Inflammatory macrophage (primary cell): ENCODE results near the gene MBOAT2.

Experiments used
- DNase-seq, 2 donors: peaks; one replicate each; pipeline ENCODE4 v3.0.0-alpha.2; 2020 to 2022

The MBOAT2 gene

DNA sequence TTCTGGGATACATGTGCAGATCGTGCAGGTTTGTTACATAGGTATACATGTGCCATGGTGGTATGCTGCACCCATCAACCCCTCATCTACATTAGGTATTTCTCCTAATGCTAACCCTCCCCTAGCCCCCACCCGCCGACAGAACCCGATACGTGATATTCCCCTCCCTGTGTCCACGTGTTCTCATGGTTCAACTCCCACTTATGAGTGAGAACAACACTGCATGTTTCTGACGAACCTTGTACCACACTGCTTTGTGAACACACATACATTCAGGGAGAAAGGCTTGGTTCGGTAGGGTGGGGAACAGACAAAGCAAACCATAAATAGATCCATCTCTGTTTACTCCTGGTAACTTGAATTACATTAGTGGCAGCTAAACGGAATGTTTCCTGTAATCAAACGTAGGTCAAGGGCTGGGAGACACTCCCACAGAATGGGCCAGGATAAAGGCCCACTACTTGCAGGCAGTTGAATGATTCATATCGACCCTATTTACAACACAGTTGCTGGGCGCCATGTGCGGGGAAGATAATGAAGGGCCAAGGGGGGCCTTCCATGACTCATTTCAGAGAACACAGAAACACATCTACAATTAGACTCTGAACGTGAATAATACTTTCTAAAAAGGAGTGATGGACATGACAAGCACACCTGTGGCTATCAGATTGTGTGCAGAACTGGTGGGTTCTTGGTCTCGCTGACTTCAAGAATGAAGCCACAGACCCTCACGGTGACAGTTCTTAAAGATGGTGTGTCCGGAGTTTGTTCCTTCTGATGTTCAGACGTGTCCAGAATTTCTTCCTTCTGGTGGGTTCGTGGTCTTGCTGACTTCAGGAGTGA lies 109.3 kb downstream of the MBOAT2 start:
- no peak for DNase-seq

DNA sequence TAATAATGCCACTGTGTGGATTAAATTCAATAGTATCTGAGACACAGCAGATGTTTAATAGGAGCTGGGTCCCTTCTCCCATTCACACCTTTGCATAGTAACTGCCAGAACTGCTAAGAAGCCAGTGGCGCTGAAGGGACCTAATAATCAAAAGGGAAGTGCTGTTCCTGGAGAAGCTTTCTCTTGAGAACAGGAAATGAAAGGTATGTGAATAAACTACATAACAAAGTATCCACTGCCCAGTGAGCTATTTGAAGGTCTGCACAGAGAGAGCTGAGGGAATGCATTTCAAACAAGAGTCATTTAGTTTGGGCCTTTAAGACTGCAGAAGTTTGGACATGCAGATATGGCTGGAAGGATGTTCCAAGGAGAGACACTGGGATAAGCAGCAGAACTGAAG lies 110.0 kb downstream of the MBOAT2 start:
- DNase-seq, result no peak

GRCh38 chr2:8892111-8892510 lies 111.4 kb downstream of the MBOAT2 start:
- no peak for DNase-seq

DNA sequence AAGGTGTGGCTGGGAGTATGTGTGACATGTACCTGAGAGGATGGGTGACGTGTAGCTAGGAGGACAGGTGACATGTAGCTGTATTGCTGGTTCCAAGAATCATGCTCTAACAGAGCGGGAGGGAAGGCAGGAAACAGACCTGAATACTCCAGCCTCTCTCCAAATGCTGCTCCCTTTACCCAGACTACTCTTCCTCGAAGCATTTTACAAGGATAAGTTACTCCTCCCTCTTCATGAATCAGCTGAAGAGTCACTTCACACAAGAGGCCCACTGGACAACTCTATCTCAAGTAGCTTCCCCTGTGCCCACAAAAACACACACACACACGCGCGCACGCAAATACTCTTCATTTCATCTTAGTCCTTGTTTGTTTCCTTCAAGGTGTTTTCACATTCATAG lies 113.5 kb downstream of the MBOAT2 start:
- no peak for DNase-seq

DNA sequence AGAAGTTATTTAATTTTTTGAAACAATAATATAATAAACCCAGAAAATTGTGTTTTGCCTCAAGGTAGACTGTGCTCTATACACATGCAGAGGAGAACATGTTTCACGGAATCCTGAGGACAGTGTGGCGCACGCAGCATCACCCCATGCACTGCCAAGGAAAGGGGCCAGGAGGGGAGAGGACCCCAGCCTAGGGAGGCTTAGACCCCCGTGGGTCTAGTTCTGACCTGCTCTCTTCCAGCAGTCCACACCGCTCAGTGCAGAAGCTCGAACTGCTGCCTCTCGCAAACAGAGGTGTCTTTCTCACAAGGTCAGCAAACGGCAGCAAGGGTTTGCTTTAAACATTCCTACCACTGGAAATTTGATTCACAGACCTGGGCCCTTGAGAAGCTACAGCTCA lies 114.5 kb downstream of the MBOAT2 start:
- DNase-seq, result no peak

- no peak for DNase-seq
These were observed 116.6 kb downstream of the MBOAT2 start for GRCh38 chr2:8886876-8887275.

- no peak for DNase-seq
These were observed 117.3 kb downstream of the MBOAT2 start for GRCh38 chr2:8886202-8886518.

DNA sequence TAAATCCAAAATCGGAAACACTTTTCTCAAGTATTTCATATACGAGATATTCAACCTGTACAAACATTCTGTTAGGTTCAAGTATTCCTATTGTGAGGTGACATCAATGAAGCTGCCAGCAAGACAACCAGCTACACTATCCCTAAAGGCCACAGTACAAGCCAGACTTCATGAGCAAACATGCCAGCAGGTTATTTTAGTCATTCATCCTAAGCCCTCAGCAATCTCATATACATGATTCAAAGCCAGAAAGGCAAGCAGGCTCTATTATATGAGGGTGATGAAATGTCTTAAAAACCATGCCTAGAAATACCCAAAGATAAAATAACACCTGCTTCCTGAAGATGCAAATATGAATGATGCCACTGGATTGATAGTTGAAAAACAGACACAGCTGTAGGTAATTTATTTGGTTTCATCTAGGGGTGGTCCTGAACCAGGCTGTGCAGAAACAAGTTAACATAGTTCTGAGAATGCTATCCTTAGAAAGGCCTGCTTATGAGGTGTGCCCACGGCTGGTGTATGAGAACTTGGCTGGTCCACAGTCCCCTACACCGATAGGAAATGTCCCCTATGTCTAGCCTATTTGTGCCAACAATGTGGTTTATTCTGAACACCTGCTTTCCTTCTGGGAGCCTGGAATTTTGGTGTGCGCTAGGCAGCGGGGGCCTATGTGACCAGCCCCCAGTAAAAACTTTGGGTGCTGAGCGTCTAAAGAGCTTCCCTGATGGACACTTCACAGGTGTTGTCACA lies 117.9 kb downstream of the MBOAT2 start:
- DNase-seq, result no peak

DNA sequence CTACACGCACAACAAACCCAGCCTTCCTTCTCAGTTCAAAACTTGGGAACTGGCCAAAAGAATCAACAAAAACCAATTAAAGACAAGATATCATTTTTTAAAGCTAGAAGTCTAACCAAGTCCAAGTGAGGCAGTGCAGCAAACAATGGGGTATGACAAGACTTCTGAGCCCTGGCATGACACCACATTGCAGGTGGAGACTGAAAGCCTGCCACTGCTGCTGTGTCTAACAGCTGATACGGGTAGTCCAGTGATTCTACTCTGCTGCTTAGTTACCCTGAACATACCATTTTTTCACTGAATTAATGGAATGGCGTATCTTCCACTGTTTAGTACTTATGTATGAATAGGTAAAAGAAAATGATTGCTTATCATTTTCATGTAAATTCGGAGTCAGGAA lies 118.7 kb downstream of the MBOAT2 start:
- DNase-seq, result no peak

DNA sequence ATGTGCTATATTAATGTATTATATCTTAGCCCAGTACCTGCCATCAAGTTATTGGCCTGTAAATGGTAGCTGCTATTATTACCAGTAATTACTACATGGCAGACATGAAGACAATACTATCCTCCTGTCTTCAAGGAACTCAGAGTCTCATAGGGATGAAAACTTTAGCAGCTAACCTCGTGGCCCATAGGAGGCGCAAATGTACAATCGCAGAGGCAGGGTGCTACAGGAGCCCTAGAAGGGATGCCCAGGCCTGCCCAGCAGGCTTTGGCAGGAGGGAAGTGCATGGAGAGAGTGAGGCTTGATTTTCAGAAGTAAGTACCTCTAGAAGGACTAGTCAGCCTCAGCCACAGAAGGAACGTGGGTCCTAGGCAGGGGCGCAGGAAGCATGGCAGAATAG lies 121.4 kb downstream of the MBOAT2 start:
- DNase-seq, result peak; percentile 41 to 54

DNA sequence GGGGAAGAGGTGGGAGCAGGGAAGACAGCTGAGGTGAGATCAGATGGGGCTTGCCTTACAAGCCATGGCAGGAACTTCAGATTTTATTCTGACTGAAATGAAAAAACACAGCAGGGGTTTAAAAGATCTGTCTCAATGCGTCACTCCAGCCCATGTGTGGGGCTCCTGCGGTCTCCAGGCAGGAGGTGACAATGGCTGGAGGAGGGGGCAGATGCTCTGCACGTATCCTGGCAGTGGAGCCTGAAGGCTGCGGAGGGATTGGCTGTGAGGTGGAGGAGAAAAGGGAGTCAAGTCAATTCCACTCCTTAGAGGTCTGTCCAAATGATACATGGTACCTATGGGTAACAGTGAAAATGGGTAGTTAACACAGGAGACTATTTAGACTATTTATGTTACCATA lies 125.6 kb downstream of the MBOAT2 start:
- DNase-seq, result no peak

DNA sequence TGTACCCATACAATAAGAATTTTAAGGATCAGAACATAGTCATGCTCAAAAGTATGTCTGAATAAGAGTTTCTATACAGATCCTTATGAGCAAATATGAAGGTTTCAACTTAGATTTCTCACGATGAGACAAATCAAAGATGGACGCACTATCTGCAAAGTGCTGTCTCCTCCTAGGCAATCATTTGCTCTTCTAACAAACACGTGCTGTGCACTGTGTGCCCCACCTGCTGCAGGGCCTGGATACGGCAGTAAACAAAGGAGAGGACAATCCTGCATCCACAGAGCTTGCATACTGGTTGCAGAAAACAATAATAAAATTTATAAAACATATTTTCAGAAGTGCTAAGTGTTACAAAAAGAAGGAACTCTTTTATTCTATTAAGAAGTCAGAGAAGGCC lies 126.2 kb downstream of the MBOAT2 start:
- no peak for DNase-seq

- DNase-seq, result no peak
These were observed 126.9 kb downstream of the MBOAT2 start for GRCh38 chr2:8876628-8877027.

GRCh38 chr2:8872821-8873432 lies 130.6 kb downstream of the MBOAT2 start:
- peak; percentile 31 to 60 for DNase-seq

- no peak for DNase-seq
These were observed 133.0 kb downstream of the MBOAT2 start for GRCh38 chr2:8870441-8870840.

DNA sequence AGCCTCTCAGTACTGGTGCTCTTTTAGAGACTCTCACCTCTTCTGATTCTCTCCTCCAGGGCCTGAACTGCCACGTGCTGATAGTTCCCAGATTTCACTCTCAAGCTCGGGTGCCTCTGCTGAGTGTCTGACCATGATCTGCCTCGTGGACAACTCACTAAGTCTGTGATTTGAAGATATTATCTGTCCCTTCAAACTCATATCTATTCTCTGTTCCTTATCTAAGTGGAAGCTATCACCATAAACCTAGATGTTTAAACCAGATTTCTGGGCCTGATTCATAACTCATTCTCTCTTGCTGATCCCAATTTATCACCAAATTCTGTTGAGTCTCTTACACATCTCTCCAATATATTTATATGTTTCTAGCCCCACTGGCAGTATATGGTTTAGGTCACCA lies 136.1 kb downstream of the MBOAT2 start:
- DNase-seq, result no peak

DNA sequence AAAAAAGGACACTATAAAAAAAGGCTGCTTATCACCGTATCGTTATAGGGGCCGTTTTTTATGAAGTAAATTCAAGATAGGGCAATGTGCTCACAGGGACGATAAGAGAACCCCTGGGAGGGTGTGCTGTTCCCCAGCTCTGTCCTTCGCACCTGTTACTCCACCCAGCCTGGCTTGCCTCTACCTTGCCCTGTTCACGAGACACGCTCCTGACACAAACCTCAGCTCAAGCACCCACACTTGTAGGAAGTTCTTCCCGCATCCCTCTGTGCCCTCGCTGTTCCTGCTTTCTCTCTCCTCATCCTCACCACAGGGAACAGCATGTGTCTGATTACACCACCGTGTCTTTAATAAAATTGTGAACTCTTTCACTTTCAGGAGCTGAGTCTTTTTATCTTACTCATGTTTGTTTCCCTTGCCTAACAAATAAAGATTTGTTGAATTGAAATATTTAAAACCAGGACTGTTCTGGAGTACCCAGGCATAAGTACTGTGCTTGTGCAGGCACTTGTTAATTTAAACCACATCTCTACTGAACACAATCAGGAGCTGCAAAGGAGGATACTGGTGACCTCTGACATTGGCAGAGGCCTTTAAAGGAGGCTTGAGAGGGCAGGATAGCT lies 140.0 kb downstream of the MBOAT2 start:
- no peak for DNase-seq

GRCh38 chr2:8862230-8862629 lies 141.3 kb downstream of the MBOAT2 start:
- no peak for DNase-seq

GRCh38 chr2:8861797-8862196 lies 141.7 kb downstream of the MBOAT2 start:
- no peak for DNase-seq

DNA sequence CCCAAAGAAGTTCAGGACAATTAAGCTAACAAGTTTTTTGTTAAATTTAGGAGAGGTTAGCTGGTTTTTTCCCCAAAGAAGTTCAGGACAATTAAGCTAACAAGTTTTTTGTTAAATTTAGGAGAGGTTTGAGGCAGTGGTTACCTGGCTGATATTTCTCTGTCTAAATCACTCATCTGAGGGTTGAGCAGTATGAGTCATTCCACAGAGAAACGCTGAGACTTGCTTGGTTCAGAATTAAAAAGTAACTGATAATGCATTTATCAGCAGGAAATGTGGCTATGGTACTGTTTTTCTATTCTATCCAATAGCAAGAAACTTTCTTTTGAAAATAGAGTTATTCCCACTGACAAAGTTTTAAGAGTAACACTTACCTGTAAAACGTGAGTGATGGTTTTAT lies 143.2 kb downstream of the MBOAT2 start:
- no peak for DNase-seq

GRCh38 chr2:8858910-8859309 lies 144.6 kb downstream of the MBOAT2 start:
- DNase-seq, result no peak

DNA sequence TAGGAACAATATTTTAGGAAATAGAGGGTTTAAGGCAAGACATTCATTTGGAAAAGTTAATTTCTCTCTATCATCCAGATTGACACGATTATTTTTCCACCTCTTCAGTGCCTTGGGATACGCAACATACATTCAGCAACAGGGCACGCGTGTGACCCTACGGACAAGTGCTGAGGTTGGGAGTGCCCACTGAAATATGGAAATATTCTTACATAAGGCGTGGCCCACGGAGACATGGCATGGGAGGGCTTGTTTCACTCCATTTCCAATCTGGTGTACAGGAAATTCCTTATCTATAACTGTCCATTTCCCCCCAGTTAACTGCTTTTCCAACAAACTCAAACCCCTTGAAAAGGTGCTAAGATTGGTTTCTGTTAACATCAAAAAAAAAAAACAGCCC lies 145.2 kb downstream of the MBOAT2 start:
- DNase-seq, result no peak

GRCh38 chr2:8857709-8858108 lies 145.8 kb downstream of the MBOAT2 start:
- DNase-seq, result no peak
